SH-SY5Y (cell line): ENCODE measurements around the gene LUZP1.

Experiments
- GATA2 ChIP-seq: IDR thresholded peaks from 2 replicates; pipeline ENCODE4 v1.6.1; 2011; ENCODE audit warnings: mild to moderate bottlenecking, low read depth, low read length
- GATA3 ChIP-seq: IDR thresholded peaks from 2 replicates; pipeline ENCODE4 v1.6.1; 2011; ENCODE audit warnings: low read depth, mild to moderate bottlenecking, low read length, moderate library complexity

GRCh38 chr1:23122796-23123195 is 45.9 kb downstream of the LUZP1 start:
- TF ChIP-seq GATA2 (no peak), GATA3 (no peak)
